HCT116 (cell line): ENCODE measurements around the gene TUBD1. TPM values are rescaled to one million over a fixed set of nuclear protein-coding genes. Genes with fewer than 3 reads are reported as not detected.

Source experiments
- ATAC-seq: fragments of 200-7000 bp; cut with Tn5 transposase; 2 replicates; pipeline ENCODE4 v1.9.1; 2020; ENCODE audit warnings: mild to moderate bottlenecking, moderate library complexity
- BruUV-seq: library from RNA; stranded (reverse); fragments of 400-500 nt; replicated peaks from 2 replicates; lab custom pipeline; 2021; lab: Mats Ljungman, UMichigan
- CTCF ChIA-PET: fragments of 300-600 bp; sonication (Branson Sonifier 250); formaldehyde crosslinking; loops from one replicate; lab custom pipeline; 2021; ENCODE audit warnings: antibody characterized with exemption; lab: Charles Lee
- POLR2A ChIA-PET: fragments of 300-600, 350-600 bp; sonication (Branson Sonifier 250); formaldehyde crosslinking; loops from one replicate; lab custom pipeline; 2021; ENCODE audit warnings: antibody characterized with exemption; lab: Charles Lee
- RAD21 ChIA-PET, 2 experiments: fragments of 300-600 bp; sonication (Branson Sonifier 250); formaldehyde crosslinking; loops; one replicate each; lab custom pipeline; 2023; ENCODE audit warnings: low total read pairs in 2 of 2; ENCODE audit not compliant: uncharacterized antibody in 2 of 2, unreplicated experiment in 2 of 2, low non-redundant PET in 1 of 2; lab: Charles Lee
- DNase-seq: peaks from one replicate; pipeline ENCODE4 v3.0.0-alpha.2; 2010; ENCODE audit warnings: low read depth, low spot score
- H2AFZ ChIP-seq: fragments of 200-600 bp; shearing (Covaris generic), sonication (generic); 2 replicates; pipeline ENCODE4 v1.6.1; 2017; ENCODE audit warnings: low read depth, mixed run types, mixed read lengths, antibody characterized with exemption, low read length; ENCODE audit not compliant: poor library complexity, severe bottlenecking
- H3K27ac ChIP-seq: 2 replicates; pipeline ENCODE4 v1.5.1; 2012; ENCODE audit warnings: low read depth, low read length
- H3K27me3 ChIP-seq: fragments of 200-600 bp; sonication (generic); 2 replicates; pipeline ENCODE4 v1.6.1; 2016; ENCODE audit warnings: mixed run types, low read length, mixed read lengths; ENCODE audit not compliant: insufficient read depth
- H3K36me3 ChIP-seq, 2 experiments: fragments of 200-500 bp in 1 of 2; fragments of 200-600 bp in 1 of 2; sonication (Bioruptor generic) in 1 of 2; sonication (generic) in 1 of 2; 2 replicates each; pipeline versions ENCODE4 v1.5.1 to v1.6.1; 2014 to 2016; ENCODE audit warnings: low read length in 2 of 2, inconsistent platforms in 1 of 2, mixed read lengths in 1 of 2, mixed run types in 1 of 2; ENCODE audit not compliant: insufficient read depth in 2 of 2, control insufficient read depth in 1 of 2
- H3K4me1 ChIP-seq, 2 experiments: fragments of 200-600 bp in 1 of 2; sonication (generic) in 1 of 2; 2 replicates each; pipeline versions ENCODE4 v1.5.1 to v1.6.1; 2012 to 2017; ENCODE audit warnings: low read length in 2 of 2, inconsistent platforms in 1 of 2, mild to moderate bottlenecking in 1 of 2, mixed read lengths in 1 of 2, mixed run types in 1 of 2, moderate library complexity in 1 of 2; ENCODE audit not compliant: insufficient read depth in 2 of 2, control insufficient read depth in 1 of 2
- H3K4me2 ChIP-seq: fragments of 200-600 bp; sonication (generic); 2 replicates; pipeline ENCODE4 v1.6.1; 2017; ENCODE audit warnings: mixed run types, low read length, mixed read lengths
- H3K4me3 ChIP-seq, 2 experiments: fragments of 200-600 bp in 1 of 2; sonication (generic) in 1 of 2; replicated peaks in 1 of 2; 2 replicates each; pipeline ENCODE4 v1.5.1; 2011 to 2016; ENCODE audit warnings: low read length in 2 of 2, control low read depth in 1 of 2, low read depth in 1 of 2, mild to moderate bottlenecking in 1 of 2, mixed read lengths in 1 of 2, mixed run types in 1 of 2
- H3K79me2 ChIP-seq: fragments of 200-600 bp; sonication (generic); 2 replicates; pipeline ENCODE4 v1.6.1; 2017; ENCODE audit warnings: mild to moderate bottlenecking, mixed run types, low read length, moderate library complexity, mixed read lengths; ENCODE audit not compliant: insufficient read depth
- H3K9ac ChIP-seq: fragments of 200-600 bp; sonication (generic); 2 replicates; pipeline ENCODE4 v1.6.1; 2016; ENCODE audit warnings: low read length, mixed read lengths
- H3K9me2 ChIP-seq: fragments of 200-600 bp; sonication (generic), shearing (Covaris generic); 2 replicates; pipeline ENCODE4 v1.6.1; 2017; ENCODE audit warnings: mixed run types, mild to moderate bottlenecking, moderate library complexity; ENCODE audit not compliant: insufficient read depth
- H3K9me3 ChIP-seq, 2 experiments: fragments of 200-500 bp in 1 of 2; fragments of 200-600 bp in 1 of 2; sonication (Bioruptor generic) in 1 of 2; sonication (generic) in 1 of 2; 2 replicates each; pipeline ENCODE4 v1.6.1; 2014 to 2017; ENCODE audit warnings: low read length in 2 of 2, mixed read lengths in 2 of 2, inconsistent platforms in 1 of 2, low read depth in 1 of 2, mild to moderate bottlenecking in 1 of 2, mixed run types in 1 of 2, moderate library complexity in 1 of 2; ENCODE audit not compliant: control insufficient read depth in 1 of 2, insufficient read depth in 1 of 2
- H4K20me1 ChIP-seq: fragments of 200-600 bp; sonication (generic), shearing (Covaris generic); 2 replicates; pipeline ENCODE4 v1.6.1; 2017; ENCODE audit warnings: mixed run types, mild to moderate bottlenecking, moderate library complexity; ENCODE audit not compliant: insufficient read depth
- RAD21 ChIP-seq: IDR thresholded peaks from 2 replicates; pipeline ENCODE4 v1.6.1; 2012; ENCODE audit warnings: low read depth, mild to moderate bottlenecking
- SIN3A ChIP-seq: IDR thresholded peaks from 2 replicates; pipeline ENCODE4 v1.6.1; 2012; ENCODE audit warnings: low read depth
- SRF ChIP-seq: IDR thresholded peaks from 2 replicates; pipeline ENCODE4 v1.6.1; 2012; ENCODE audit warnings: low read depth
- ZFX ChIP-seq: fragments of 450-650 bp; IDR thresholded peaks from 2 replicates; pipeline ENCODE4 v1.6.1; 2017
- intact Hi-C: fragments of 100-400 bp; cut with micrococcal nuclease; formaldehyde crosslinking; loops from 2 replicates; pipeline ENCODE4 v1.10.0; 2022
- total RNA-seq: library from RNA; stranded (reverse); gene quantifications from one replicate; pipeline ENCODE4 v1.2.1, GENCODE V29; 2021; ENCODE audit not compliant: unreplicated experiment
- TF ChIP-seq, protein P1 (sequence below): IDR thresholded peaks from 2 replicates; pipeline ENCODE4 v1.6.1; 2012

Gene TUBD1
- total RNA-seq, 1 experiment from 2014 or later: 13.0 TPM

DNA sequence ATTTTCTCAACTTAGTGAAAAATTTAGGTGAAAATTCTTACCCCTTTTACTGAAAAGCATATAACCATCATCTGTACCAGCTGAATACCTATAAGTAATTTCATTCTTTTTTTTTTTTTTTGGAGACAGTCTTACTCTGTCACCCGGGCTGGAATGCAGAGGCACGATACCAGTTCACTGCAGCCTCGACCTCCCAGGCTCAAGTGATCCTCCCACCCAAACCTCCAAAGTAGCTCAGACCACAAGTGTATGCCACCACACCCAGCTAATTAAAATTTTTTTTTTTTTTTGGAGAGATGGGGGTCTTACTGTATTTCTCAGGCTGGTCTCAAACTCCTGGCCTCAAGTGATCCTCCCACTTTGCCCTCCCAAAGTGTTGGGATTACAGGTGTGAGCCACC is 33.8 kb downstream of the TUBD1 start:
- H4K20me1 ChIP-seq: no peaks in the 10 kb centered on the region
- H3K79me2 ChIP-seq: no peaks in the 10 kb centered on the region
- ChIA-PET RAD21 (interaction anchor here (0.7 to 1.6 kb wide), 6 partner anchors 72 to 164 kb away, joined by 3 to 12 read pairs (median 6); partner anchors contain the start of genes PTRH2 (in 1 of the 2) and VMP1 (in 1 of the 2)), CTCF (interaction anchor here (0.5 to 3.7 kb wide), 21 partner anchors 10 to 1271 kb away, joined by 3 to 57 read pairs (median 6); partner anchors contain the start of genes PTRH2 and VMP1), POLR2A (interaction anchor here (1.1 to 1.9 kb wide), 7 partner anchors 13 to 107 kb away, joined by 3 to 9 read pairs (median 6); no protein-coding TSS in a partner anchor)
- intact Hi-C loops: loop anchor here (1.0 kb wide), 3 partner anchors 106 to 338 kb away; no protein-coding TSS in a partner anchor
- H3K4me2 ChIP-seq: no peak overlapping the region
- peaks cover 21 to 38% of the 10 kb centered on the region in 2 experiments; a peak in 3 of 4 replicates for H3K4me1 ChIP-seq
- H3K4me3 ChIP-seq: no peak overlapping the region
- TF ChIP-seq RAD21 (no peak), SIN3A (no peak)
- DNase-seq (no peak), ATAC-seq (0 out of 2 replicates have a peak, but pooled peaks have one; percentile 23)
- H3K27ac ChIP-seq: no peak overlapping the region
- H3K9me3 ChIP-seq: no peaks in the 10 kb centered on the region
- H3K9ac ChIP-seq: no peak overlapping the region
- H3K36me3 ChIP-seq: peaks cover 6 to 9% of the 10 kb centered on the region in 2 experiments; a peak in 2 of 4 replicates
- H2AFZ ChIP-seq: no peak overlapping the region
- H3K9me2 ChIP-seq: no peaks in the 10 kb centered on the region
- no TSS peak for BruUV-seq
- H3K27me3 ChIP-seq: no peaks in the 10 kb centered on the region

DNA sequence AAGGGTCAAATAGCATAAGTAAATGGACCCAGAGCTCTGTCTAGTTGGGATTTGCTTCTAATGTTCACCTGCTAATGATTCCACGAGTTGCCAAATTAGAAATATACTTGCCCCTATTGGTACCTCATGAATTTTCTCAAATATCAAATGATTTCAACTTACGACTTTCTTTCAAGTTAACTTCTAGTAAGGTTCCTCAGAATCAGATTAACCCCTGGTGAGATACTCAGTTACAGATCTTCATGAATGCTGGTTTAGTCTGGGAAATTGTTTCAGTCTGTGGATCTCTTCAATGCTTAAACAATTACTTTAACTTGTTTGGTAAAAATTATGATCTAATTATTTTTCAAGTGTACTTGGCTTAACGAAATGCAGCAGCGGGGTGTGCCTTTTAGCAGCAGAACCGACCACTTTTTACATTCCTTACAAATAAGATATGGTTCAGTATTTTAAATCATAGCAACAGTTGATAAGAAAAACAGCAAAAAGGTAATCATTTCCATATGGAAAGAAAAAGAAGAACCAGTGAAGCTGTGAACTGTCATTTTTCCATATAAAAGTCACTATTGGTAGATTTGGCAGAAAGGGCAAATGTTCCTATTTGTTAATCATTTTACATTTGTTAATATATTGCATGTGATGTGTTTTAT is 34.5 kb downstream of the TUBD1 start:
- ATAC-seq: no peak
- H3K79me2 ChIP-seq: no peaks in the 10 kb centered on the region
- RAD21 ChIA-PET: interaction anchor here (0.7 to 1.6 kb wide), 4 partner anchors 104 to 163 kb away, joined by 3 to 12 read pairs (median 10); no protein-coding TSS in a partner anchor
- no peaks in the 10 kb centered on the region for H3K9me3 ChIP-seq
- no peak overlapping the region for H3K4me2 ChIP-seq
- H3K27ac ChIP-seq: no peak overlapping the region
- BruUV-seq: no TSS peak
- peaks cover 4 to 9% of the 10 kb centered on the region in 2 experiments; a peak in 2 of 4 replicates for H3K36me3 ChIP-seq
- H3K9me2 ChIP-seq: no peaks in the 10 kb centered on the region
- H2AFZ ChIP-seq: no peak overlapping the region
- H3K9ac ChIP-seq: no peak overlapping the region
- intact Hi-C loops: no loop called here
- no peaks in the 10 kb centered on the region for H3K27me3 ChIP-seq
- H4K20me1 ChIP-seq: no peaks in the 10 kb centered on the region
- no peak for DNase-seq
- POLR2A ChIA-PET: interaction anchor here (0.8 to 1.9 kb wide), 7 partner anchors 11 to 106 kb away, joined by 3 to 9 read pairs (median 6); partner anchors contain the start of genes RPS6KB1 and TUBD1
- TF ChIP-seq, protein P1, sequence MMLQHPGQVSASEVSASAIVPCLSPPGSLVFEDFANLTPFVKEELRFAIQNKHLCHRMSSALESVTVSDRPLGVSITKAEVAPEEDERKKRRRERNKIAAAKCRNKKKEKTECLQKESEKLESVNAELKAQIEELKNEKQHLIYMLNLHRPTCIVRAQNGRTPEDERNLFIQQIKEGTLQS: no peak
- TF ChIP-seq ZFX: no peak
- 0 out of 2 replicates have a peak, but pooled peaks have one; percentile 1 for TF ChIP-seq RAD21
- TF ChIP-seq SRF: no peak
- H3K4me3 ChIP-seq: no peak overlapping the region
- CTCF ChIA-PET: interaction anchor here (0.5 to 3.7 kb wide), 10 partner anchors 9 to 548 kb away, joined by 3 to 57 read pairs (median 7); partner anchors contain the start of genes PTRH2 and VMP1
- H3K4me1 ChIP-seq: peaks cover 27 to 45% of the 10 kb centered on the region in 2 experiments
